H4 (cell line): ENCODE results near the gene C2orf80. TPM values are rescaled to one million over a fixed set of nuclear protein-coding genes. Genes with fewer than 3 reads are reported as not detected.
"Not testable (repeated sequence)": the region's sequence is repeated elsewhere in the genome, so short reads cannot be mapped to it uniquely, and the experiment has no call there.

ENCODE experiments used
- DNase-seq: peaks from one replicate; pipeline ENCODE4 v3.0.0-alpha.2; 2015; ENCODE audit warnings: low spot score
- total RNA-seq: library from RNA; depleted of rRNA; stranded (reverse); fragments of >200 nt; shearing (Covaris generic); gene quantifications from 2 replicates; pipeline ENCODE4 v1.2.3, GENCODE V29; 2014; rRNA removed

C2orf80 gene
- total RNA-seq: not detected in 2 replicates

- no peak for DNase-seq
Observed at GRCh38 chr2:208189810-208190503, at the start of gene C2orf80. Gene C2orf80 (minus strand): TSS chr2:208190030. CDS start chr2:208186986, 3,044 bp downstream.

- no peak for DNase-seq
Observed at GRCh38 chr2:208235860-208236259, 46.0 kb upstream of the C2orf80 start.

- DNase-seq: no peak
Observed at GRCh38 chr2:208234786-208235185, 45.0 kb upstream of the C2orf80 start.

GRCh38 chr2:208228476-208228875 is 38.6 kb upstream of the C2orf80 start:
- DNase-seq: no peak

- no peak for DNase-seq
Observed at GRCh38 chr2:208227581-208228232, 37.9 kb upstream of the C2orf80 start.

GRCh38 chr2:208224802-208225201 is 35.0 kb upstream of the C2orf80 start:
- no peak for DNase-seq

GRCh38 chr2:208222351-208222750 is 32.5 kb upstream of the C2orf80 start:
- peak; percentile 30 for DNase-seq

- DNase-seq: not testable (repeated sequence)
Observed at GRCh38 chr2:208221873-208222272, 32.0 kb upstream of the C2orf80 start.

- no peak for DNase-seq
Observed at GRCh38 chr2:208210688-208211451, 21.0 kb upstream of the C2orf80 start.

- DNase-seq: no peak
Observed at GRCh38 chr2:208208335-208209085, 18.7 kb upstream of the C2orf80 start.

GRCh38 chr2:208207769-208208168 is 17.9 kb upstream of the C2orf80 start:
- DNase-seq: no peak

GRCh38 chr2:208204166-208204565 is 14.3 kb upstream of the C2orf80 start:
- no peak for DNase-seq

GRCh38 chr2:208195531-208195930 is 5.7 kb upstream of the C2orf80 start:
- DNase-seq: no peak

GRCh38 chr2:208192611-208193236 is 2.9 kb upstream of the C2orf80 start:
- no peak for DNase-seq

GRCh38 chr2:208189069-208189809 is 591 bp downstream of the C2orf80 start:
- no peak for DNase-seq

- DNase-seq: no peak
Observed at GRCh38 chr2:208186893-208187292, 2.9 kb downstream of the C2orf80 start.

GRCh38 chr2:208186465-208186864 is 3.4 kb downstream of the C2orf80 start:
- DNase-seq: no peak

- no peak for DNase-seq
Observed at GRCh38 chr2:208183972-208184705, 5.7 kb downstream of the C2orf80 start.

GRCh38 chr2:208183526-208183925 is 6.3 kb downstream of the C2orf80 start:
- DNase-seq: no peak

GRCh38 chr2:208182835-208183234 is 7.0 kb downstream of the C2orf80 start:
- DNase-seq: no peak
